H1 (cell line): Measurements from ENCODE around the gene RNF144A. TPM values are rescaled to one million over a fixed set of nuclear protein-coding genes. Genes with fewer than 3 reads are reported as not detected.

Experiments used
- CTCF ChIA-PET: fragments of 300-600 bp; sonication (Branson Sonifier 250); formaldehyde crosslinking; loops from one replicate; lab custom pipeline; 2021; ENCODE audit not compliant: partially characterized antibody; lab: Charles Lee
- POLR2A ChIA-PET: fragments of 300-600 bp; sonication (Branson Sonifier 250); formaldehyde crosslinking; loops from one replicate; lab custom pipeline; 2021; ENCODE audit warnings: inconsistent platforms; ENCODE audit not compliant: partially characterized antibody; lab: Charles Lee
- DNase-seq, 2 experiments: peaks; one replicate each; pipeline versions ENCODE4 v3.0.0 to v3.0.0-alpha.2; 2010 to 2022; ENCODE audit warnings: low spot score in 2 of 2, low read depth in 1 of 2, mixed read lengths in 1 of 2
- FAIRE-seq: peaks from 2 replicates; lab custom pipeline; 2011; peaks lifted over from hg19 to GRCh38; lab: Jason Lieb, UNC
- H2AFZ ChIP-seq: 2 replicates; pipeline ENCODE4 v1.8.1; 2012; ENCODE audit warnings: low read length, inconsistent platforms
- H2AK5ac ChIP-seq: 2 replicates; pipeline ENCODE4 v1.6.1; 2013; ENCODE audit warnings: low read depth, low read length
- H2BK120ac ChIP-seq: replicated peaks from 2 replicates; pipeline ENCODE3; 2013; ENCODE audit warnings: low read depth, low read length, inconsistent platforms
- H2BK12ac ChIP-seq: 2 replicates; pipeline ENCODE4 v1.6.1; 2013; ENCODE audit warnings: low read depth, low read length
- H2BK15ac ChIP-seq: 2 replicates; pipeline ENCODE4 v1.6.1; 2013; ENCODE audit warnings: low read length
- H2BK20ac ChIP-seq: 2 replicates; pipeline ENCODE4 v1.6.1; 2013; ENCODE audit warnings: low read length
- H2BK5ac ChIP-seq: 2 replicates; pipeline ENCODE4 v1.6.1; 2013; ENCODE audit warnings: low read depth, low read length
- H3K14ac ChIP-seq: 2 replicates; pipeline ENCODE4 v1.6.1; 2013; ENCODE audit warnings: inconsistent platforms; ENCODE audit not compliant: insufficient read length
- H3K18ac ChIP-seq: 2 replicates; pipeline ENCODE4 v1.6.1; 2013; ENCODE audit warnings: low read length; ENCODE audit errors: extremely low read depth
- H3K23ac ChIP-seq: 2 replicates; pipeline ENCODE4 v1.6.1; 2013; ENCODE audit warnings: inconsistent platforms; ENCODE audit not compliant: insufficient read length
- H3K23me2 ChIP-seq: 2 replicates; pipeline ENCODE4 v1.6.1; 2013; ENCODE audit warnings: low read depth, low read length
- H3K27ac ChIP-seq: 2 replicates; pipeline ENCODE4 v1.6.1; 2011; ENCODE audit warnings: low read depth, low read length, inconsistent platforms
- H3K27me3 ChIP-seq, 4 experiments: replicated peaks in 1 of 4; 1 replicate in 1 of 4; 2 replicates in 3 of 4; pipeline versions ENCODE4 v1.6.1 to v1.8.1; 2011 to 2013; ENCODE audit warnings: low read length in 3 of 4, mild to moderate bottlenecking in 3 of 4, inconsistent platforms in 2 of 4, mixed read lengths in 2 of 4, moderate library complexity in 1 of 4; ENCODE audit not compliant: control insufficient read depth in 3 of 4, insufficient read depth in 3 of 4; ENCODE audit errors: extremely low read depth in 1 of 4
- H3K36me3 ChIP-seq, 4 experiments: 2 replicates each; pipeline versions ENCODE4 v1.6.1 to v1.8.1; 2011 to 2013; ENCODE audit warnings: mild to moderate bottlenecking in 4 of 4, low read length in 3 of 4, moderate library complexity in 2 of 4, control low read depth in 1 of 4, inconsistent platforms in 1 of 4; ENCODE audit not compliant: insufficient read depth in 4 of 4, control insufficient read depth in 2 of 4
- H3K4ac ChIP-seq: replicated peaks from 2 replicates; pipeline ENCODE3; 2013; ENCODE audit warnings: low read length, low read depth, mixed read lengths, inconsistent platforms; ENCODE audit not compliant: insufficient read length
- H3K4me1 ChIP-seq, 4 experiments: replicated peaks in 1 of 4; 1 replicate in 1 of 4; 2 replicates in 3 of 4; pipeline versions ENCODE4 v1.6.1 to v1.8.1; 2011 to 2013; ENCODE audit warnings: low read length in 3 of 4, inconsistent platforms in 2 of 4, mixed read lengths in 1 of 4; ENCODE audit not compliant: insufficient read depth in 4 of 4, control insufficient read depth in 3 of 4
- H3K4me2 ChIP-seq, 2 experiments: 2 replicates each; pipeline versions ENCODE4 v1.6.1 to v1.8.1; 2011 to 2013; ENCODE audit warnings: low read depth in 2 of 2, low read length in 2 of 2, control low read depth in 1 of 2, inconsistent platforms in 1 of 2, mild to moderate bottlenecking in 1 of 2; ENCODE audit not compliant: insufficient read depth in 1 of 2
- H3K4me3 ChIP-seq, 4 experiments: fragments of 200-600, 300-600 bp in 1 of 4; sonication (generic), shearing (Covaris generic), sonication (Bioruptor Twin) in 1 of 4; 2 replicates each; pipeline versions ENCODE4 v1.5.1 to v1.8.1; 2011 to 2016; ENCODE audit warnings: low read length in 4 of 4, low read depth in 3 of 4, control low read depth in 2 of 4, inconsistent platforms in 2 of 4, mild to moderate bottlenecking in 2 of 4, mixed read lengths in 1 of 4, moderate library complexity in 1 of 4; ENCODE audit not compliant: insufficient read depth in 2 of 4; ENCODE audit errors: extremely low read depth in 1 of 4
- H3K56ac ChIP-seq: replicated peaks from 2 replicates; pipeline ENCODE3; 2013; ENCODE audit warnings: low read depth, mild to moderate bottlenecking, mixed read lengths, low read length, inconsistent platforms; ENCODE audit not compliant: insufficient read length
- H3K79me1 ChIP-seq: 2 replicates; pipeline ENCODE4 v1.6.1; 2013; ENCODE audit warnings: low read depth, low read length, control low read depth
- H3K79me2 ChIP-seq, 2 experiments: 2 replicates each; pipeline versions ENCODE4 v1.6.1 to v1.8.1; 2012 to 2013; ENCODE audit warnings: low read length in 2 of 2, mild to moderate bottlenecking in 2 of 2, inconsistent platforms in 1 of 2; ENCODE audit not compliant: insufficient read depth in 2 of 2, control insufficient read depth in 1 of 2
- H3K9ac ChIP-seq, 4 experiments: replicated peaks in 1 of 4; 1 replicate in 1 of 4; 2 replicates in 3 of 4; pipeline versions ENCODE4 v1.6.1 to v1.8.1; 2011 to 2013; ENCODE audit warnings: low read depth in 3 of 4, low read length in 3 of 4, control low read depth in 2 of 4, mild to moderate bottlenecking in 2 of 4, moderate library complexity in 2 of 4, inconsistent platforms in 1 of 4; ENCODE audit errors: extremely low read depth in 1 of 4
- H3K9me3 ChIP-seq, 2 experiments: 2 replicates each; pipeline versions ENCODE4 v1.6.1 to v1.8.1; 2012 to 2013; ENCODE audit warnings: mild to moderate bottlenecking in 2 of 2, moderate library complexity in 2 of 2, control low read depth in 1 of 2, inconsistent platforms in 1 of 2, low read depth in 1 of 2, low read length in 1 of 2, mixed read lengths in 1 of 2; ENCODE audit not compliant: insufficient read depth in 2 of 2
- H4K20me1 ChIP-seq, 2 experiments: replicated peaks in 1 of 2; 2 replicates each; pipeline versions ENCODE3 to v1.8.1; 2011 to 2013; ENCODE audit warnings: inconsistent platforms in 2 of 2, low read length in 2 of 2, mild to moderate bottlenecking in 1 of 2; ENCODE audit not compliant: insufficient read depth in 2 of 2, control insufficient read depth in 1 of 2
- H4K5ac ChIP-seq: 2 replicates; pipeline ENCODE4 v1.6.1; 2013; ENCODE audit warnings: low read length, low read depth, mixed read lengths, inconsistent platforms; ENCODE audit not compliant: insufficient read length
- H4K8ac ChIP-seq: 2 replicates; pipeline ENCODE4 v1.8.0; 2013; ENCODE audit warnings: mild to moderate bottlenecking, moderate library complexity, low read length, inconsistent platforms; ENCODE audit not compliant: insufficient read depth; ENCODE audit errors: extremely low read depth
- H4K91ac ChIP-seq: replicated peaks from 2 replicates; pipeline ENCODE3; 2013; ENCODE audit warnings: low read length, mixed read lengths, inconsistent platforms; ENCODE audit not compliant: insufficient read length
- BCL11A ChIP-seq, 2 experiments: IDR thresholded peaks; one replicate each; pipeline ENCODE4 v1.6.1; 2011; ENCODE audit warnings: low read depth in 2 of 2, low read length in 2 of 2, mild to moderate bottlenecking in 2 of 2
- BRCA1 ChIP-seq: IDR thresholded peaks from 2 replicates; pipeline ENCODE4 v1.6.1; 2012; ENCODE audit warnings: low read depth, low read length, improper control_type of control experiment
- CEBPB ChIP-seq: IDR thresholded peaks from 2 replicates; pipeline ENCODE4 v1.6.1; 2012; ENCODE audit warnings: low read depth, low read length
- GTF2F1 ChIP-seq: IDR thresholded peaks from 2 replicates; pipeline ENCODE4 v1.6.1; 2012; ENCODE audit warnings: low read depth, low read length, improper control_type of control experiment, borderline replicate concordance
- KDM4A ChIP-seq: IDR thresholded peaks from one replicate; pipeline ENCODE4 v1.7.1; 2012; ENCODE audit warnings: low read depth, mild to moderate bottlenecking, moderate library complexity, low read length, inconsistent platforms; ENCODE audit not compliant: severe bottlenecking
- MAFK ChIP-seq: IDR thresholded peaks from 2 replicates; pipeline ENCODE4 v1.6.1; 2012; ENCODE audit warnings: low read depth, mild to moderate bottlenecking, improper control_type of control experiment, low read length
- MAX ChIP-seq: IDR thresholded peaks from 2 replicates; pipeline ENCODE4 v1.6.1; 2012; ENCODE audit warnings: inconsistent platforms
- POLR2AphosphoS5 ChIP-seq: IDR thresholded peaks from 2 replicates; pipeline ENCODE4 v1.6.1; 2011; ENCODE audit warnings: low read depth, low read length
- TAF7 ChIP-seq: optimal IDR thresholded peaks from 2 replicates; pipeline ENCODE3; 2011; ENCODE audit warnings: low read depth, mild to moderate bottlenecking, inconsistent platforms, low read length, moderate library complexity, borderline replicate concordance
- TBP ChIP-seq: IDR thresholded peaks from 2 replicates; pipeline ENCODE4 v1.6.1; 2011; ENCODE audit warnings: low read depth, low read length, improper control_type of control experiment
- YY1 ChIP-seq: IDR thresholded peaks from 2 replicates; pipeline ENCODE4 v1.6.1; 2011; ENCODE audit warnings: low read depth, mild to moderate bottlenecking, low read length
- WGBS, 2 experiments: shearing (Covaris generic) in 1 of 2; methylation state at CpG; one replicate each; pipeline versions ENCODE4 v1.1.6 to v1.1.7; 2013 to 2015; ENCODE audit warnings: low lambda C conversion rate in 2 of 2, mixed read lengths in 2 of 2, inconsistent platforms in 1 of 2, low coverage in 1 of 2, missing lambda C conversion rate in 1 of 2; ENCODE audit not compliant: insufficient replicate concordance in 2 of 2, insufficient coverage in 1 of 2, insufficient read length in 1 of 2; ENCODE audit errors: extremely low coverage in 1 of 2, missing lambda C conversion rate in 1 of 2; 5-methylcytosine and 5-hydroxymethylcytosine counted together
- polyA plus RNA-seq, 7 experiments: library from polyadenylated mRNA; depleted of rRNA in 3 of 7; stranded (reverse) in 5 of 7; unstranded in 2 of 7; fragments of >200 nt in 5 of 7; fragments of 200-250 nt in 2 of 7; gene quantifications; 1 replicate in 5 of 7; 2 replicates in 1 of 7; 4 replicates in 1 of 7; pipeline versions ENCODE4 v1.2.1 to v1.2.3, GENCODE V29; 2011 to 2013; ENCODE audit warnings: missing spikeins in 2 of 7, mixed read lengths in 2 of 7
- total RNA-seq: library from RNA; stranded (reverse); fragmentation: NEBNext Ultra II Directional; extraction: Animal tissue kit (Norgen Biotek cat#: 25700); gene quantifications from 2 replicates; pipeline ENCODE4 v1.2.1, GENCODE V29; 2021
- TF ChIP-seq, protein P1 (sequence below): IDR thresholded peaks from 2 replicates; pipeline ENCODE4 v1.6.1; 2012; ENCODE audit warnings: inconsistent platforms

RNF144A gene
- total and polyA plus RNA-seq, 2 of the 8 experiments (the other 6 are each of a cell fraction or from before 2014, with no cell fraction given) = 14.0 to 15.0 TPM

GRCh38 chr2:6909431-6910385 is 7.5 kb upstream of the RNF144A start:
- no peak for DNase-seq
- TF ChIP-seq POLR2AphosphoS5 = no peak
- TF ChIP-seq CEBPB = no peak
- no peak for TF ChIP-seq YY1
- no peak for TF ChIP-seq MAFK
- TF ChIP-seq, protein P1, sequence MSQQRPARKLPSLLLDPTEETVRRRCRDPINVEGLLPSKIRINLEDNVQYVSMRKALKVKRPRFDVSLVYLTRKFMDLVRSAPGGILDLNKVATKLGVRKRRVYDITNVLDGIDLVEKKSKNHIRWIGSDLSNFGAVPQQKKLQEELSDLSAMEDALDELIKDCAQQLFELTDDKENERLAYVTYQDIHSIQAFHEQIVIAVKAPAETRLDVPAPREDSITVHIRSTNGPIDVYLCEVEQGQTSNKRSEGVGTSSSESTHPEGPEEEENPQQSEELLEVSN = no peak
- TF ChIP-seq BCL11A (IDR thresholded peaks at IDR 0.05; ENCODE audit: low read depth in 2 of 2, low read length in 2 of 2) = no peak
- TF ChIP-seq GTF2F1 = no peak
- TF ChIP-seq TAF7 = no peak
- no peak for TF ChIP-seq BRCA1
- TF ChIP-seq TBP = no peak
- TF ChIP-seq MAX = no peak
- TF ChIP-seq KDM4A = no peak

More at GRCh38 chr2:6909431-6910385, 7.5 kb upstream of the RNF144A start:
- no peak overlapping the region for H2BK120ac ChIP-seq
- no peaks in the 10 kb centered on the region for H3K9me3 ChIP-seq
- no peak for FAIRE-seq
- no peak overlapping the region for H3K27ac ChIP-seq
- H3K9ac ChIP-seq = no peak overlapping the region
- H3K4ac ChIP-seq = no peak overlapping the region
- H2BK20ac ChIP-seq = no peak overlapping the region
- H4K20me1 ChIP-seq = no peaks in the 10 kb centered on the region
- no peaks in the 10 kb centered on the region for H3K27me3 ChIP-seq
- no peak overlapping the region for H2AK5ac ChIP-seq
- H3K14ac ChIP-seq = no peak overlapping the region
- ChIA-PET CTCF (interaction anchor here (0.9 to 11.8 kb wide), 3 partner anchors 14 to 105 kb away, joined by 3 to 94 read pairs (median 9); partner anchors contain the start of gene RSAD2), POLR2A (no interaction called here)
- H4K8ac ChIP-seq = no peak overlapping the region
- no peaks in the 10 kb centered on the region for H3K79me2 ChIP-seq
- peaks cover 0 to under 1% (median 0%) of the 10 kb centered on the region in 4 experiments; a peak in 2 of 7 replicates for H3K4me1 ChIP-seq
- H4K5ac ChIP-seq = no peak overlapping the region
- WGBS, 2 experiments = 90 to 100% methylated on average over 1 to 8 of the region's 8 CpGs
- no peak overlapping the region for H3K18ac ChIP-seq
- H2BK12ac ChIP-seq = no peak overlapping the region
- H2AFZ ChIP-seq = no peak overlapping the region
- no peaks in the 10 kb centered on the region for H3K36me3 ChIP-seq
- H4K91ac ChIP-seq = no peak overlapping the region
- H3K23me2 ChIP-seq = peaks cover 2% of the 10 kb centered on the region; the same call in 1 of the 2 replicates
- H3K56ac ChIP-seq = no peak overlapping the region
- no peak overlapping the region for H3K23ac ChIP-seq
- no peaks in the 10 kb centered on the region for H3K79me1 ChIP-seq
- no peak overlapping the region for H2BK15ac ChIP-seq
- no peak overlapping the region for H3K4me3 ChIP-seq
- H2BK5ac ChIP-seq = no peak overlapping the region
- no peak overlapping the region for H3K4me2 ChIP-seq
